Measurements from ENCODE around the gene IFITM5. TPM values are rescaled to one million over a fixed set of nuclear protein-coding genes. Genes with fewer than 3 reads are reported as not detected.
A peak's percentile ranks its signal among the peaks of the same experiment; 100 is the strongest.
"Not testable (repeated sequence)": the region's sequence is repeated elsewhere in the genome, so short reads cannot be mapped to it uniquely, and the experiment has no call there.

Gene IFITM5
- total RNA-seq, 1 donor from 2014 or later, result not detected

- Mint-ChIP-seq H3K27me3 (ENCODE audit: insufficient read depth) (peaks cover 2% of the 10 kb centered on the region), H3K4me1 (ENCODE audit: low read depth) (peaks cover 33% of the 10 kb centered on the region), H3K9me3 (no peaks in the 10 kb centered on the region), H3K4me3 (no peak overlapping the region), H3K36me3 (ENCODE audit: low read depth) (peaks cover 2% of the 10 kb centered on the region), H3K27ac (no peak overlapping the region)
- no peak for DNase-seq (ENCODE audit: low spot score)
- intact Hi-C loops (cut with micrococcal nuclease), result no loop called here
Measured at GRCh38 chr11:332651-333480, 33.5 kb upstream of the IFITM5 start.

DNA sequence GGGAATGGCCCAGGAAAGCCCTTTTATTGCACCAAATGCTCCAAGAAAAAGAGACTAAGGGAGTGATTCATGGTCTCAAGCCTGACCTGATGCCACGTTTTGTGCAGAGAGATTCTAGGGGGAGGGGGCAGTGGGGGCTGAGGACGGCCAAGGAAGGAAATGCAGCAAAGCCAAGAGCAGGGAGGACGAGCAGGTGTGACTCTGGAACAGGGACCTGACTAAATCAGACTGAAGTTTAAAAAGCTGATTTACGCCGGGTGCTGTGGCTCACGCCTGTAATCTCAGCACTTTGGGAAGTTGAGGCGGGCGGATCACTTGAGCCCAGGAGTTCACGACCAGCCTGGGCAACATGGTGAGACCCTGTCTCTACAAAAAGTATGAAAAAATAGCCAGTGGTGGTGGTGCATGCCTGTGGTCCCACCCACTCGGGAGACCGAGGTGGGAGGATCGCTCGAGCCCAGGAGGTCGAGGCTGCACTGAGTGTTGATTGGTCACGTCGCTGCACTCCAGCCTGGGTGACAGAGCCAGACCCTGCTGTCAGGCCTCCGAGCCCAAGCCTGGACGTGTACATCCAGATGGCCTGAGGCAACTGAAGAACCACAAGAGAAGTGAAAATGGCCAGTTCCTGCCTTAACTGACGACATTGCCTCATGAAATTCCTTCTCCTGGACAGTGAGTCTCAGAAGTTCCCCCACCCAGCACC is 32.2 kb upstream of the IFITM5 start:
- H3K4me1 Mint-ChIP-seq (ENCODE audit: low read depth), result peaks cover 41% of the 10 kb centered on the region
- H3K4me3 Mint-ChIP-seq, result peak overlapping the region; percentile 30
- DNase-seq (ENCODE audit: low spot score), result no peak

DNA sequence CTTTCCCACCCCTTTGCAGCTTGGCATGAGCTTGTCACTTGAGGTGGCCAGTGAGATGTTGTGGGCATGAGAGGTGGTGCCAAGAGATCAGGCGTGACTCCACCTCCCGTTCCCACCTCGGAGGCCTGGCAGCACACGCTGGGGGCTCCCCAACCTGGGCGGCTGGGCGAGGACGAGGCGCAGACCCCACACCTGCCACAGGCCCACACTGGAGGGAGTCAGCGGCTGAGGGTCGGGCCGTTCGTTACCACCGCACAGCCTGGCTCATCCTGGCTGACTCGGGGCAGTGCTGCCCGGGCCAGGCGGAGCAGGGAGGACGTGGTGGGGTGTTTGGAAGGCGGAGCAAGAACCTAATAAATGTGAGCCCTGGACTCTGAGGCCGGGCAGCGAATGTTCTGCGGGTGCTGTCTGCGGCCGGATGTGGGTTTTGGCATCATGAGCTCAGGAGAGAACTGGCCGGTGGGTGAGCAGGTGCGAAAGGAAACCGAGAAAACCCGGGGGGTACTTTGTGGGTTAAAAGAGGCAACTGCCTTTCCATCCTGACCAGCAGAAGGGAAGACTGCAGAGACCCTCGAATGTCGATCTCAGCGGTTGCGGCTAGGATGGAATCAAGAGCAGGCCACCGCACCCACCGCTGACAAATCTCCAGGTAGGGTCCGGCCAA is 31.5 kb upstream of the IFITM5 start:
- Mint-ChIP-seq H3K36me3 (ENCODE audit: low read depth) (peaks cover 2% of the 10 kb centered on the region), H3K27me3 (ENCODE audit: insufficient read depth) (peaks cover 2% of the 10 kb centered on the region), H3K9me3 (no peaks in the 10 kb centered on the region), H3K27ac (no peak overlapping the region), H3K4me1 (ENCODE audit: low read depth) (peaks cover 42% of the 10 kb centered on the region), H3K4me3 (peak overlapping the region; percentile 30)
- intact Hi-C loops (cut with micrococcal nuclease), result no loop called here
- no peak for DNase-seq (ENCODE audit: low spot score)

More for the DNA sequence above, 32.2 kb upstream of the IFITM5 start:
- Mint-ChIP-seq H3K36me3 (ENCODE audit: low read depth) (peaks cover 2% of the 10 kb centered on the region), H3K27me3 (ENCODE audit: insufficient read depth) (peaks cover 2% of the 10 kb centered on the region), H3K9me3 (no peaks in the 10 kb centered on the region), H3K27ac (no peak overlapping the region)
- intact Hi-C loops (cut with micrococcal nuclease), result no loop called here

- peaks cover under 1% of the 10 kb centered on the region for H3K27me3 Mint-ChIP-seq (ENCODE audit: insufficient read depth)
- no peak for DNase-seq (ENCODE audit: low spot score)
- intact Hi-C loops (cut with micrococcal nuclease), result no loop called here
- no peaks in the 10 kb centered on the region for H3K9me3 Mint-ChIP-seq
- peaks cover 2% of the 10 kb centered on the region for H3K36me3 Mint-ChIP-seq (ENCODE audit: low read depth)
- peaks cover 45% of the 10 kb centered on the region for H3K4me1 Mint-ChIP-seq (ENCODE audit: low read depth)
- H3K27ac Mint-ChIP-seq, result peak overlapping the region; percentile 66
- H3K4me3 Mint-ChIP-seq, result no peak overlapping the region
Measured at GRCh38 chr11:330307-330693, 31.0 kb upstream of the IFITM5 start.

DNA sequence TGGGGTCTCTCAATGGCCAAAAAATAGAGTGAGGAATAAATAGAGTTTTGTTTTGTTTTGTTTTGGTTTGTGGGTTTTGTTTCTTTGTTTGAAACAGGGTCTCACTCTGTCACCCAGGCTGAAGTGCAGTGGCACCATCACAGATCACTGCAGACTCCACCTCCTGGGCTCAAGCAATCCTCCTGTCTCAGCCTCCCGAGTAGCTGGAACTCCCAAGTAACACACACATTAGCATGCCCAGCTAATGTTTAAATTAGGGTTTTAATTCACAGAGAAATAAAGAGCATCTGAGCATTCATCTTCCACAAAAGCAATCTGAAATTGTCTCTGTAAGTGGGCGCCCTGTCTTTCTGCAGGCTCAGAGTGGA is 30.5 kb upstream of the IFITM5 start:
- Mint-ChIP-seq H3K27ac (peak overlapping the region; percentile 66), H3K9me3 (no peaks in the 10 kb centered on the region)

GRCh38 chr11:328516-329100 is 29.3 kb upstream of the IFITM5 start:
- intact Hi-C loops (cut with micrococcal nuclease); H3K36me3 Mint-ChIP-seq (ENCODE audit: low read depth); H3K27ac Mint-ChIP-seq; H3K9me3 Mint-ChIP-seq; H3K27me3 Mint-ChIP-seq (ENCODE audit: insufficient read depth); DNase-seq (ENCODE audit: low spot score): not testable (repeated sequence)
- H3K4me1 Mint-ChIP-seq (ENCODE audit: low read depth), result peaks cover 45% of the 10 kb centered on the region
- H3K4me3 Mint-ChIP-seq, result peak overlapping the region; percentile 41

More for the DNA sequence above, 30.5 kb upstream of the IFITM5 start:
- Mint-ChIP-seq H3K4me1 (ENCODE audit: low read depth) (peaks cover 45% of the 10 kb centered on the region), H3K27me3 (ENCODE audit: insufficient read depth) (no peaks in the 10 kb centered on the region), H3K36me3 (ENCODE audit: low read depth) (peaks cover 2% of the 10 kb centered on the region), H3K4me3 (no peak overlapping the region)
- intact Hi-C loops (cut with micrococcal nuclease), result no loop called here
- no peak for DNase-seq (ENCODE audit: low spot score)

DNA sequence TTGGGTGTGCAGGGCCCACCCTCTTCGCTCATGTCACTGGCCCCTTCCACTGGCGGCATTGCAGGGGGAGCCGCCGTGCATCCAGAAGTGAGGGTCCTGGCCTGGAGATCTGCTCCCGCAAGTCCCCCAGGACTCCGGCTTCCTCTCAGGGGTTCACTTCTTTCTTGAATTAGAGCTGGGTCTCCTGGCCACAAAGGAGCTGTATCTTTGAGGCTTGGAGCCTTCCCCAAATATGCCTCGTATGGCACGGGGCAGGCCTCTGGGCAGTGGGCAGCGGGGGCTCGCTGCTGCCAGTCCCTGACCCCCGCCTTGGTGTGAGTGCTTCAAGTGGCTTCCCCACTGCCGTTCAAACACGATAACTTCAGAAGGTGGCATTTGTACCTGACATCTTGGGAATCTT is 28.7 kb upstream of the IFITM5 start:
- H3K9me3 Mint-ChIP-seq, result no peaks in the 10 kb centered on the region
- H3K27ac Mint-ChIP-seq, result no peak overlapping the region
- peak overlapping the region; percentile 5 for H3K4me3 Mint-ChIP-seq
- H3K4me1 Mint-ChIP-seq (ENCODE audit: low read depth), result peaks cover 45% of the 10 kb centered on the region
- no peaks in the 10 kb centered on the region for H3K36me3 Mint-ChIP-seq (ENCODE audit: low read depth)
- no peaks in the 10 kb centered on the region for H3K27me3 Mint-ChIP-seq (ENCODE audit: insufficient read depth)
- no peak for DNase-seq (ENCODE audit: low spot score)
- intact Hi-C loops (cut with micrococcal nuclease), result no loop called here

DNA sequence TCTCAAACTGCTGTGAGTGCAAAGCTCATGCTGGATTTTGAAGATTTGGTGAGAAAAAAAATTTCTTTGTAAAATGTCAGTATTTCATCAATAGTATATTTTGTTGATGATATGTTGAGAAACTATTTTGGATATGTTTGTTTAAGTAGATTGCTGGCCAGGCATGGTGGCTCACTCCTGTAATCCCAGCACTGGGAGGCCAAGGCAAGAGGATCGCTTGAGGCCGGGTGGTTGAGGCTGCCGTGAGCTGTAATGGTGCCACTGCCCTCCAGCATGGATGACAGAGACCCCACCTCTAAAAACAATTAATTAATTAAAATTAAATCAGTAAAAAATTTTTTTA is 28.2 kb upstream of the IFITM5 start:
- Mint-ChIP-seq H3K4me3 (peak overlapping the region; percentile 66), H3K27ac (peak overlapping the region; percentile 71), H3K9me3 (no peaks in the 10 kb centered on the region), H3K27me3 (ENCODE audit: insufficient read depth) (no peaks in the 10 kb centered on the region), H3K4me1 (ENCODE audit: low read depth) (peaks cover 45% of the 10 kb centered on the region), H3K36me3 (ENCODE audit: low read depth) (no peaks in the 10 kb centered on the region)
- intact Hi-C loops (cut with micrococcal nuclease), result no loop called here
- no peak for DNase-seq (ENCODE audit: low spot score)

- Mint-ChIP-seq H3K4me1 (ENCODE audit: low read depth) (peaks cover 45% of the 10 kb centered on the region), H3K4me3 (peak overlapping the region; percentile 66), H3K27ac (peak overlapping the region; percentile 89), H3K36me3 (ENCODE audit: low read depth) (no peaks in the 10 kb centered on the region), H3K9me3 (no peaks in the 10 kb centered on the region), H3K27me3 (ENCODE audit: insufficient read depth) (no peaks in the 10 kb centered on the region)
- no peak for DNase-seq (ENCODE audit: low spot score)
- intact Hi-C loops (cut with micrococcal nuclease), result no loop called here
Measured at GRCh38 chr11:326842-327580, 27.7 kb upstream of the IFITM5 start.

DNA sequence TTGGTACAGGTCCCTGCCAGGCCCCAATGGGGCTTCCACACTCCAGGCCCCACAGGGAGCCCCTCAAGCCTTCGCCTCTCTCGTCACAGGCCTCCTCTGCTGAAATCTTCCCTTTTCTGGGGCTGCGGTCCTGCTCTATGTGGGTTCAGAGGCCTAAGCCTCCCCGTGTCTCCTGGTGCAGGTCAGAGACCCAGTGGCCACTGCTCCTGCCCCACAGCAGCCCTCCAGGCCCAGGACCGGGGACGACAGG is 27.2 kb upstream of the IFITM5 start:
- intact Hi-C loops (cut with micrococcal nuclease), result no loop called here
- H3K4me1 Mint-ChIP-seq (ENCODE audit: low read depth), result peaks cover 45% of the 10 kb centered on the region
- H3K27me3 Mint-ChIP-seq (ENCODE audit: insufficient read depth), result no peaks in the 10 kb centered on the region
- no peaks in the 10 kb centered on the region for H3K9me3 Mint-ChIP-seq
- H3K27ac Mint-ChIP-seq, result peak overlapping the region; percentile 89
- DNase-seq (ENCODE audit: low spot score), result no peak
- peak overlapping the region; percentile 66 for H3K4me3 Mint-ChIP-seq
- H3K36me3 Mint-ChIP-seq (ENCODE audit: low read depth), result no peaks in the 10 kb centered on the region

- H3K4me1 Mint-ChIP-seq (ENCODE audit: low read depth), result peaks cover 41% of the 10 kb centered on the region
- intact Hi-C loops (cut with micrococcal nuclease), result no loop called here
- H3K27me3 Mint-ChIP-seq (ENCODE audit: insufficient read depth), result no peaks in the 10 kb centered on the region
- no peaks in the 10 kb centered on the region for H3K36me3 Mint-ChIP-seq (ENCODE audit: low read depth)
- no peaks in the 10 kb centered on the region for H3K9me3 Mint-ChIP-seq
- DNase-seq (ENCODE audit: low spot score), result no peak
- H3K4me3 Mint-ChIP-seq, result peak overlapping the region; percentile 19
- H3K27ac Mint-ChIP-seq, result peak overlapping the region; percentile 89
Measured at GRCh38 chr11:325796-326591, 26.7 kb upstream of the IFITM5 start.

Measured in activated T-helper 1 cell treated with anti-CD3 and anti-CD28 coated beads, Interleukin-12 subunit alpha, Interleukin-12 subunit beta, Interleukin-2, Interleukin-4 antibody, amounts not matched to agents 30 ng/mL and 10 ng/mL and 1 ng/mL, durations not matched to agents 14 hours and 24 hours and 36 hours (primary cell).